Measurements from ENCODE around the gene CTTNBP2. TPM values are rescaled to one million over a fixed set of nuclear protein-coding genes. Genes with fewer than 3 reads are reported as not detected.
A peak's percentile ranks its signal among the peaks of the same experiment; 100 is the strongest.

The CTTNBP2 gene
- polyA plus RNA-seq, 1 donor from 2014 or later: 53.5 TPM

DNA sequence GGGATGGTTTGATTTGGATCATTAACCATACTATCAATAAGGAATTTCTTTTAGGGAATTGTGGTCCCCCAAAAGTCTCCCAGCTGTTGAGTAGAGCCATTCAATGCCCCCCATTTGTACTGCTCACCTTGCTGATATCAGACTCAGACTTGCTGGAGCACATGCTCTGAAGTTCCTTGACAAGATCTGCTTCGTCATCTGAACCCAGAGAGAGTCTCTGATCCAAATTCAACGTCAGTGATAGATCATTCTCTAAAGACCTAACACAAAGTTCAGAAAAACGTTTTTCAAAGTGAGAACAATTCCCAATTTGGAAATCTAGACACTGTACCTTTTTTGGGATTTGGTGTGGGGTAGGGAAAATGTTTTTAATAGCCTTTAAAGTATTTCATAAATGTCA, 153.9 kb downstream of the CTTNBP2 start:
- Histone ChIP-seq H3K4me3 (ENCODE audit: low read length) (no peak overlapping the region), H3K79me2 (replicated peaks; ENCODE audit: insufficient read depth, low read length) (no peaks in the 10 kb centered on the region), H3K36me3 (ENCODE audit: insufficient read depth, low read length) (peaks cover 9% of the 10 kb centered on the region), H3F3A (ENCODE audit: insufficient read depth, low read length, poor library complexity, severe bottlenecking) (no peaks in the 10 kb centered on the region), H2AFZ (ENCODE audit: low read depth, low read length) (no peak overlapping the region), H3K9ac (ENCODE audit: low read length) (no peak overlapping the region), H3K27ac (ENCODE audit: low read length) (no peak overlapping the region), H3K27me3 (ENCODE audit: insufficient read depth, low read depth, low read length) (no peaks in the 10 kb centered on the region), H3K9me2 (ENCODE audit: insufficient read depth, low read length) (no peaks in the 10 kb centered on the region), H3K4me2 (ENCODE audit: low read length) (no peak overlapping the region), H4K20me1 (ENCODE audit: insufficient read depth) (no peaks in the 10 kb centered on the region), H3K9me3 (ENCODE audit: low read length) (no peaks in the 10 kb centered on the region)
- TF ChIP-seq POLR2AphosphoS5 (IDR thresholded peaks at IDR 0.05): no peak
- TF ChIP-seq REST (IDR thresholded peaks at IDR 0.05; ENCODE audit: borderline replicate concordance): no peak
- TF ChIP-seq, protein P1, sequence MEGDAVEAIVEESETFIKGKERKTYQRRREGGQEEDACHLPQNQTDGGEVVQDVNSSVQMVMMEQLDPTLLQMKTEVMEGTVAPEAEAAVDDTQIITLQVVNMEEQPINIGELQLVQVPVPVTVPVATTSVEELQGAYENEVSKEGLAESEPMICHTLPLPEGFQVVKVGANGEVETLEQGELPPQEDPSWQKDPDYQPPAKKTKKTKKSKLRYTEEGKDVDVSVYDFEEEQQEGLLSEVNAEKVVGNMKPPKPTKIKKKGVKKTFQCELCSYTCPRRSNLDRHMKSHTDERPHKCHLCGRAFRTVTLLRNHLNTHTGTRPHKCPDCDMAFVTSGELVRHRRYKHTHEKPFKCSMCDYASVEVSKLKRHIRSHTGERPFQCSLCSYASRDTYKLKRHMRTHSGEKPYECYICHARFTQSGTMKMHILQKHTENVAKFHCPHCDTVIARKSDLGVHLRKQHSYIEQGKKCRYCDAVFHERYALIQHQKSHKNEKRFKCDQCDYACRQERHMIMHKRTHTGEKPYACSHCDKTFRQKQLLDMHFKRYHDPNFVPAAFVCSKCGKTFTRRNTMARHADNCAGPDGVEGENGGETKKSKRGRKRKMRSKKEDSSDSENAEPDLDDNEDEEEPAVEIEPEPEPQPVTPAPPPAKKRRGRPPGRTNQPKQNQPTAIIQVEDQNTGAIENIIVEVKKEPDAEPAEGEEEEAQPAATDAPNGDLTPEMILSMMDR (IDR thresholded peaks at IDR 0.05; ENCODE audit: poor library complexity, severe bottlenecking): no peak
- no peak for TF ChIP-seq EP300 (conservative IDR thresholded peaks at IDR 0.05; ENCODE audit: poor library complexity, severe bottlenecking)
- no peak for TF ChIP-seq TAF1 (IDR thresholded peaks at IDR 0.05; ENCODE audit: low read depth)
- no peak for TF ChIP-seq SMC3 (conservative IDR thresholded peaks at IDR 0.05; ENCODE audit: poor library complexity)
- TF ChIP-seq MXI1 (conservative IDR thresholded peaks at IDR 0.05; ENCODE audit: poor library complexity, severe bottlenecking): no peak
- TF ChIP-seq RAD21 (conservative IDR thresholded peaks at IDR 0.05): no peak
- no peak for TF ChIP-seq EZH2 (IDR thresholded peaks at IDR 0.05; ENCODE audit: borderline replicate concordance, insufficient read depth, low read length, poor library complexity, severe bottlenecking)

DNA sequence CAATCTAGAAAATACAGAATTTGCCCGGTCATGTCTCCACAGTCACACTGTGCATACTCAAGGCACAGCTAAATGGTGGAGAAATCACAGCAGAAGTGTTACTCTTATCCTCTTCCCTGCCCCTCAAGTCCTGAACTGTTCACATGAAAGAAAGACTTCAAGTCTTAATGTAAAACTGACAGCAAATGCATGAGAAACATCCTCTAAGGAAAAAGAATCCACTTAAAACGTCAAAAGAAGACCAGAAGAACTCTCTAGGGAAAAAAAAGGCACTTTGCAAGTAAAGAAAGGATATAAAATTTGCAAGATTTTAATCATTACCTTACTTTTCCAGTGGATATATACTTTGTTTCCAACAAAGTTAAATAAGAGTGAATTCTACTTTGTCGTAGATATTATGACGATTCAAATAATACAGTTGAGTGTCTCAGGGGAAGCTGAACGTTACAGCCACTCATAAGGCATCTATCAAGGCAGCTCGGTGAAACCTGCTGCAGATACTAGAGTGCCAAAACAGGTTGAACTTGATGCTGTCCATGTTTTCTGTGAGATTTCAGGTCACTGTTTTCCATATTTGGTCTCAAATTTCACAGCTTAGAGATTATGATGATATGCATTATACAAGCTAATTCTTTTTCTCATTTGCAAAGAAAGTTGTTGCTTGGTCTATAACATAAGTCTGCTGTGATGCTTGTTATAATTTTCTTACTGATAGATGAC, 155.0 kb downstream of the CTTNBP2 start:
- H3K9me3 ChIP-seq (ENCODE audit: low read length): no peaks in the 10 kb centered on the region
- peak overlapping the region; percentile 66 for H3K27ac ChIP-seq (ENCODE audit: low read length)
- H3F3A ChIP-seq (ENCODE audit: insufficient read depth, low read length, poor library complexity, severe bottlenecking): no peaks in the 10 kb centered on the region
- no peak overlapping the region for H3K9ac ChIP-seq (ENCODE audit: low read length)
- H3K36me3 ChIP-seq (ENCODE audit: insufficient read depth, low read length): peaks cover 16% of the 10 kb centered on the region
- TF ChIP-seq TAF1 (IDR thresholded peaks at IDR 0.05; ENCODE audit: low read depth) (no peak), RAD21 (conservative IDR thresholded peaks at IDR 0.05) (no peak), POLR2AphosphoS5 (IDR thresholded peaks at IDR 0.05) (peak; percentile 74), EP300 (conservative IDR thresholded peaks at IDR 0.05; ENCODE audit: poor library complexity, severe bottlenecking) (peak; percentile 89), MXI1 (conservative IDR thresholded peaks at IDR 0.05; ENCODE audit: poor library complexity, severe bottlenecking) (no peak)
- TF ChIP-seq, protein P1 (IDR thresholded peaks at IDR 0.05; ENCODE audit: poor library complexity, severe bottlenecking): no peak
- H3K27me3 ChIP-seq (ENCODE audit: insufficient read depth, low read depth, low read length): no peaks in the 10 kb centered on the region
- no peak overlapping the region for H3K4me2 ChIP-seq (ENCODE audit: low read length)
- H3K4me3 ChIP-seq (ENCODE audit: low read length): no peak overlapping the region
- no peaks in the 10 kb centered on the region for H3K9me2 ChIP-seq (ENCODE audit: insufficient read depth, low read length)
- no peaks in the 10 kb centered on the region for H3K79me2 ChIP-seq (replicated peaks; ENCODE audit: insufficient read depth, low read length)
- H2AFZ ChIP-seq (ENCODE audit: low read depth, low read length): no peak overlapping the region
- no peaks in the 10 kb centered on the region for H4K20me1 ChIP-seq (ENCODE audit: insufficient read depth)
